NCI-H460 (cell line): ENCODE data around the gene ASZ1. TPM values are rescaled to one million over a fixed set of nuclear protein-coding genes. Genes with fewer than 3 reads are reported as not detected.

ENCODE experiments used
- DNase-seq: peaks from one replicate; pipeline ENCODE4 v3.0.0-alpha.2; 2016; ENCODE audit warnings: low read depth; ENCODE audit errors: extremely low read depth
- total RNA-seq: library from RNA; depleted of rRNA; stranded (reverse); fragments of >200 nt; shearing (Covaris generic); gene quantifications from 2 replicates; pipeline ENCODE4 v1.2.3, GENCODE V29; 2014; rRNA removed

The ASZ1 gene
- total RNA-seq, 1 experiment from 2014 or later: not detected

DNA sequence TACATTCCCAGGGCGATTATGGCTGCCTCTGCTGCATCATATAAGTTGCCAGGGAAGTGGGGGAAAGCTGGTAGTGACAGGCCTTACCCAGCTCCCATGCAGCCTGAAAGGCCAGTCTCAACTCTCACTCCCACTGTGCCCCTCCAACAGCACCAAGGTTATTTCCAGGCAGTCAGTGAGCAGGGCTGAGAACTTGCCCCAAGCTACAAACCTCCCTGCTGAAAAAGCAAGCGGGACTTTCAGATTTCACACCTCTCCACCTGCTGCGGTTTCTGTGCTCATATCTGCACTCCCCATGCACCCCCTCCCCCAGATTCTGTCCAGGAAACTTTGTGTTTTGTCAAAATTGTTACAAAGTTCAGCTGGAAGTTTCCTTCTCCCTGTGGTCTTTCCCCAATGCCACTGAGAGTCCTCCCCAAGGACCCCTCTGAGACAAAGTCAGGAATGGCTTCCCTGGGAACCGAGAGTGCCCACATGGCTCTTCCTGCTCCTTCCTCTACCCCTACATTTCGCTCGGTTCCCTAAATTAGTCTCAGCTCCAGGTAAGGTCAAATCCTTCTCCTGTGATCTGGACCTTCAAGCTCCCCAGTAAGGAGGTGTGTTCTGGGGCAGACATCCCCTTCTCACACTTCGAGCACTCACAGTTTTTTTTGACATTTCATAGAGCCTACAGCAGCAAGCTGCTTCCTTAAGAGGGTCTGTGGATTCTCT lies 79.2 kb downstream of the ASZ1 start:
- no peak for DNase-seq

DNA sequence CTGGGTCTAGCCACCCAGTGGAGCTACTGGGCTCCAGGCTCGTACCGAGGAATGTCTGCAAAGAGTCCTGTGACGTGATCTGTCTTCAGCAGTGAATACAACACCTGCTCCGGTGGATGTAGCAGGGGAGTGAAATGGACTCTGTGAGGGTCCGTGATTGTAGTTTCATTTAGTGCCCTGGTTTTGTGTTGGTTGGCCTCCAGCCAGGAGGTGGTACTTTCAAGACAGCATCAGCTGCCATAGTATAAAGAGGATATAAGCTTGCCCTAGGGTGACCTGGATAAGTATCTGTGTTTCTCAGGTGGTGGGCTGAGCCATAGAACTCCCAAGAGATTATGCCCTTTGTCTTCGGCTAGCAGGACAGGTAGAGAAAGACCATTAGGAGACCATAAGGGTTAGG lies 79.8 kb downstream of the ASZ1 start:
- DNase-seq: no peak

- no peak for DNase-seq
Measured at GRCh38 chr7:117346161-117346560, 81.1 kb downstream of the ASZ1 start.

DNA sequence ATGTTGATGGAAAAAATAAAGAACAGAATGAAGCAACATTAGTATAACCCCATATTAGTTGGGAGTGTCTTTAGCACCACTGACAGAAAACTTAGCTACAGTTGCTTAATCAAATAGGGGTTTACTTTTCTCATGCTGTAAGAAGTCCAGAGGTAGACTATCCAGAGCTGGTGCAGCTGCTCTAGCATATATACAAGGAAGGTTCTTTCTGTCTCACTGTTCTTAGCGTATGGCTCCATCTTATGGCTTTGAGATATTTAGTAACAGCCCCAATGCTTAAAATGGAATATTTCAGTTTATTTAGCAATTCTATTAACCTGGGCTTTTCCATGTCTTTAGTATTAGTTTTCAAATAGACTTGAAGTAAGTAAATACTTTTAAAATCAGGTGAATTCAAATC lies 89.3 kb downstream of the ASZ1 start:
- no peak for DNase-seq

GRCh38 chr7:117333168-117333567 lies 94.1 kb downstream of the ASZ1 start:
- DNase-seq: no peak

GRCh38 chr7:117332031-117332430 lies 95.3 kb downstream of the ASZ1 start:
- no peak for DNase-seq

- DNase-seq: no peak
Measured at GRCh38 chr7:117325836-117326235, 101.5 kb downstream of the ASZ1 start.

GRCh38 chr7:117324960-117325359 lies 102.3 kb downstream of the ASZ1 start:
- no peak for DNase-seq

GRCh38 chr7:117323851-117324711 lies 103.2 kb downstream of the ASZ1 start:
- DNase-seq: no peak

DNA sequence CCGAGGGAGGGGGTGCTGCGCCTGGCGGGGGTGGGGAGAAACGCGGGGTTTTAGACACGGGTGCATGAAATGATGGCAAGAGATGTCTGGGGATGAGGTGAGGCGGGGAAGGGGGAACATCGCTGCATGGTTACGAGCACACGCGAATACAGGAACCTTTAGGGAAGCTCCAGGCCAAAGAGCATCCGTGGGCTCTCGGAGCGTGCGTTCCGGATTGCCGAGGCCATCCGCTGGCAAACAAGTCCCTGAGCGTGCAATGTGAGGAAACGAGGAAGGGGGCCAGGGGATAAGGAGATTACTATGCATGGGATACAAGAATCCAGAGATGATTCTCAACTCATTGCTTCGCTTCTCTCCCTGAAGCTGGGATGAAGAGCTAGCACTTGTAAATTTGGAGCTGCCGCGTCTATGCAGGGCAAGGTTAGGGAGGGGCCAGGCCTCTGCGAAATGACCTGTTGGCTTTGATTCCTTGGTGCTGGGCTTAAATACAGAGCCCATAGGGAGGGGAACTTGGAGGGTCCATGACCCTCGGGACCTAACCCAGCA lies 103.9 kb downstream of the ASZ1 start:
- no peak for DNase-seq

GRCh38 chr7:117322741-117323304 lies 104.5 kb downstream of the ASZ1 start, which contains the start of gene WNT2:
WNT2 (minus strand) TSS chr7:117323058; CDS start chr7:117322989, 69 bp downstream.
- no peak for DNase-seq

DNA sequence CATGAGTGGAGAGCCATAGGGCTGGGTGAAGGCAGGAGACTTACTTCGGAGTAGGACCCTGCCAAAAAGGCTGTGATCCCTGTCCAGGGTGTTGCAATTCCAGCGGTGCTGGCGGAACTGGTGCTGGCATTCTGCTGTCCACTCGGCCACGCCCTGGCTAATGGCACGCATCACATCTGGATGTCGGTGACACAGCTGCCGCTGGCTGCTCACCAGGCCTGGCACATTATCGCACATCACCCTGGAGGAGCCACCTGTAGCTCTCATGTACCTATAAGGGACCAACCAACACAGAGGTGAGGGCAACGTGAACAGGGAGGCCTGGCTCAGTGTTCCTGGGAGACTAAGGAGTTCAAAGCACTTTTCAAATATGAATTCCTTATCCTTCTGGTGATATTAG lies 106.8 kb downstream of the ASZ1 start:
- no peak for DNase-seq

GRCh38 chr7:117319181-117319580 lies 108.1 kb downstream of the ASZ1 start:
- DNase-seq: no peak

DNA sequence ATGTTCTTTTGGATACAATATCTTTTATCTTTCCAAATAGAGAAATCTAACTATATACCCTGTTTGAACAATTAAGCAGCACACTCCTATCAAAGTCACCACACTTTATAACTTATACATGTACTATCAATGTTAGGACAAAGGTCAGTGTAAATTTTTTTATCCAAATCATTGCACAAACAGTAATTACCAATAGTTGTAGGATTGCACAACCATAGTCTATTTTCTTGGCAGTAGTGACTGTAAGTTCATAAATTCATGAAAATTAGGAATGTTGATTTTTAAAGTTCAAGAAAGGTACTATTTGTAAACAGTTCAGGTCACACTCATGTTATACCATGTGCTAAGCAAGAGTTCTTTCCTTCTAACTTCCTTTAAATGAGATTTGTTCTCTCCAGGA lies 113.7 kb downstream of the ASZ1 start:
- no peak for DNase-seq

Other genes with a start within 250 kb of the ASZ1 start
- not detected in 2 replicates for gene WNT2, start 104.4 kb downstream of the ASZ1 start, total RNA-seq
- gene CFTR, start 52.5 kb upstream of the ASZ1 start, total RNA-seq: not detected in 2 replicates